K562 (cell line): ENCODE measurements around the gene HFE. TPM values are rescaled to one million over a fixed set of nuclear protein-coding genes. Genes with fewer than 3 reads are reported as not detected.
A peak's percentile ranks its signal among the peaks of the same experiment; 100 is the strongest.

Source experiments
- ATAC-seq: fragments of 200-7000 bp; cut with Tn5 transposase; 3 replicates; pipeline ENCODE4 v1.9.1; 2020; ENCODE audit warnings: moderate library complexity
- BruUV-seq: library from RNA; stranded (reverse); fragments of 400-500 nt; replicated peaks from 2 replicates; lab custom pipeline; 2021; lab: Mats Ljungman, UMichigan
- CTCF ChIA-PET: fragments of 300-600 bp; formaldehyde crosslinking; extraction: SDS; loops from one replicate; lab custom pipeline; 2021; ENCODE audit warnings: low intra/inter-chr PET ratio; lab: Yijun Ruan, JAX
- POLR2A ChIA-PET: fragments of 300-600, 350-650 bp; sonication (Branson Sonifier 250); formaldehyde crosslinking; extraction: SDS; loops from one replicate; lab custom pipeline; 2021; ENCODE audit warnings: antibody characterized with exemption, inconsistent platforms; lab: Yijun Ruan, JAX
- DNase-seq, 4 experiments: peaks; one replicate each; pipeline versions ENCODE4 v3.0.0 to v3.0.0-alpha.2; 2011 to 2018; ENCODE audit warnings: low spot score in 3 of 4, mixed read lengths in 3 of 4; ENCODE audit errors: extremely low read depth in 1 of 4
- FAIRE-seq: peaks from 2 replicates; lab custom pipeline; 2011; peaks lifted over from hg19 to GRCh38; lab: Jason Lieb, UNC
- H2AFZ ChIP-seq: 2 replicates; pipeline ENCODE4 v1.6.0; 2011; ENCODE audit warnings: low read depth, low read length, control low read depth, inconsistent platforms
- H3K27ac ChIP-seq: fragments of 200-600 bp; 3 replicates; pipeline ENCODE4 v1.8.0; 2011; ENCODE audit warnings: low read depth, mild to moderate bottlenecking, control low read depth, inconsistent platforms, low read length, moderate library complexity, mixed read lengths; ENCODE audit errors: extremely low read depth
- H3K27me3 ChIP-seq, 2 experiments: fragments of 300-600 bp in 1 of 2; 2 replicates in 1 of 2; 3 replicates in 1 of 2; pipeline versions ENCODE4 v1.6.0 to v1.8.0; 2011; ENCODE audit warnings: inconsistent platforms in 2 of 2, low read length in 2 of 2, mild to moderate bottlenecking in 1 of 2, mixed read lengths in 1 of 2, moderate library complexity in 1 of 2; ENCODE audit not compliant: control insufficient read depth in 2 of 2, insufficient read depth in 2 of 2
- H3K36me3 ChIP-seq: fragments of 300-600 bp; 3 replicates; pipeline ENCODE4 v1.8.0; 2011; ENCODE audit warnings: mild to moderate bottlenecking, low read length, inconsistent platforms; ENCODE audit not compliant: control insufficient read depth, insufficient read depth
- H3K4me1 ChIP-seq, 2 experiments: fragments of 200-600 bp in 1 of 2; replicated peaks in 1 of 2; 2 replicates in 1 of 2; 3 replicates in 1 of 2; pipeline versions ENCODE4 v1.5.1 to v1.8.0; 2011; ENCODE audit warnings: inconsistent platforms in 2 of 2, low read length in 2 of 2, mild to moderate bottlenecking in 1 of 2, mixed read lengths in 1 of 2, moderate library complexity in 1 of 2; ENCODE audit not compliant: control insufficient read depth in 2 of 2, insufficient read depth in 2 of 2
- H3K4me2 ChIP-seq: 2 replicates; pipeline ENCODE4 v1.6.1; 2011; ENCODE audit warnings: low read length, control low read depth, inconsistent platforms, mixed read lengths; ENCODE audit not compliant: insufficient read depth
- H3K4me3 ChIP-seq: fragments of 200-600 bp; sonication (generic), shearing (Covaris generic); 2 replicates; pipeline ENCODE4 v1.5.1; 2016; ENCODE audit warnings: control low read depth, inconsistent platforms
- H3K79me2 ChIP-seq: fragments of 200-600 bp; 3 replicates; pipeline ENCODE4 v1.8.0; 2011; ENCODE audit warnings: low read length, inconsistent platforms; ENCODE audit not compliant: control insufficient read depth, insufficient read depth
- H3K9ac ChIP-seq, 2 experiments: 2 replicates each; pipeline versions ENCODE4 v1.6.0 to v1.6.1; 2011; ENCODE audit warnings: low read depth in 2 of 2, low read length in 2 of 2, control low read depth in 1 of 2, inconsistent platforms in 1 of 2, mild to moderate bottlenecking in 1 of 2, mixed read lengths in 1 of 2; ENCODE audit not compliant: insufficient read depth in 1 of 2
- H3K9me1 ChIP-seq: one replicate; pipeline ENCODE4 v1.6.0; 2011; ENCODE audit warnings: inconsistent platforms, mild to moderate bottlenecking, low read length, moderate library complexity; ENCODE audit not compliant: control insufficient read depth, insufficient read depth
- H3K9me3 ChIP-seq: replicated peaks from 2 replicates; pipeline ENCODE4 v1.5.1; 2011; ENCODE audit warnings: low read depth, low read length, inconsistent platforms; ENCODE audit not compliant: control insufficient read depth, insufficient read depth
- H4K20me1 ChIP-seq: replicated peaks from 2 replicates; pipeline ENCODE4 v1.6.1; 2011; ENCODE audit warnings: low read length, inconsistent platforms, mixed read lengths; ENCODE audit not compliant: control insufficient read depth, insufficient read depth
- CBFB ChIP-seq: sonication (generic); formaldehyde crosslinking; IDR thresholded peaks from 2 replicates; pipeline ENCODE4 v1.4.0; 2020; ENCODE audit warnings: mild to moderate bottlenecking, missing genetic modification reagents
- CHCHD3 ChIP-seq: fragments of 250-450 bp; sonication (Bioruptor Pico); IDR thresholded peaks from 2 replicates; pipeline ENCODE4 v2.1.2; 2022; ENCODE audit warnings: mild to moderate bottlenecking
- EWSR1 ChIP-seq: fragments of 450-650 bp; IDR thresholded peaks from 2 replicates; pipeline ENCODE4 v1.6.1; 2018; ENCODE audit warnings: borderline replicate concordance, mild to moderate bottlenecking, low read depth, moderate library complexity; ENCODE audit not compliant: partially characterized antibody
- GTF2E2 ChIP-seq: fragments of 200-800 bp; sonication (Bioruptor generic); IDR thresholded peaks from 2 replicates; pipeline ENCODE4 v1.6.1; 2016; ENCODE audit warnings: missing genetic modification characterization, missing compliant biosample characterization
- HDAC6 ChIP-seq: IDR thresholded peaks from 2 replicates; pipeline ENCODE4 v1.6.1; 2012; ENCODE audit warnings: low read depth, mild to moderate bottlenecking, control low read depth, inconsistent platforms, low read length, moderate library complexity
- MLLT1 ChIP-seq, 2 experiments: fragments of 450-650 bp; IDR thresholded peaks; 2 replicates each; pipeline ENCODE4 v1.6.1; 2016
- NR3C1 ChIP-seq: sonication (generic); formaldehyde crosslinking; IDR thresholded peaks from 2 replicates; pipeline ENCODE4 v1.8.1; 2022; ENCODE audit warnings: missing genetic modification reagents
- RBFOX2 ChIP-seq: fragments of 200-400 bp; formaldehyde crosslinking; IDR thresholded peaks from 2 replicates; pipeline ENCODE4 v1.6.1; 2017; ENCODE audit warnings: low read depth, mild to moderate bottlenecking, low read length, moderate library complexity
- ZFX ChIP-seq: sonication (generic); formaldehyde crosslinking; IDR thresholded peaks from 2 replicates; pipeline ENCODE4 v1.8.0; 2022; ENCODE audit warnings: mild to moderate bottlenecking, missing genetic modification reagents, moderate library complexity
- ZKSCAN8 ChIP-seq: fragments of 200-800 bp; sonication (Bioruptor generic); IDR thresholded peaks from 2 replicates; pipeline ENCODE4 v1.6.1; 2016; ENCODE audit warnings: missing genetic modification characterization, missing compliant biosample characterization
- ZNF12 ChIP-seq: sonication (generic); formaldehyde crosslinking; IDR thresholded peaks from 2 replicates; pipeline ENCODE4 v1.4.0; 2020; ENCODE audit warnings: mild to moderate bottlenecking, missing genetic modification reagents
- ZNF232 ChIP-seq: sonication (generic); formaldehyde crosslinking; IDR thresholded peaks from 2 replicates; pipeline ENCODE4 v1.8.0; 2022; ENCODE audit warnings: mild to moderate bottlenecking, missing genetic modification reagents
- ZNF253 ChIP-seq: fragments of 250-450 bp; sonication (Bioruptor Pico); conservative IDR thresholded peaks from 2 replicates; pipeline ENCODE4 v1.6.1; 2021; ENCODE audit warnings: mild to moderate bottlenecking
- ZNF699 ChIP-seq: fragments of 250-450 bp; sonication (Bioruptor Pico); IDR thresholded peaks from 2 replicates; pipeline ENCODE4 v1.8.0; 2021; ENCODE audit warnings: mild to moderate bottlenecking, moderate library complexity; ENCODE audit not compliant: insufficient replicate concordance
- WGBS: fragments of 100-300 bp; shearing (Covaris generic); methylation state at CpG from one replicate; pipeline ENCODE4 v1.1.6; 2016; ENCODE audit warnings: low coverage, mixed read lengths; ENCODE audit not compliant: insufficient coverage; ENCODE audit errors: missing lambda C conversion rate; 5-methylcytosine and 5-hydroxymethylcytosine counted together
- in situ Hi-C: fragments of 300-500 bp; cut with MboI; formaldehyde crosslinking; loops from 4 replicates; pipeline ENCODE4 v1.15.0; 2018; ENCODE audit warnings: inconsistent platforms, mixed read lengths
- intact Hi-C: fragments of 100-400 bp; cut with micrococcal nuclease; formaldehyde crosslinking; loops from 2 replicates; pipeline ENCODE4 v1.14.2; 2022
- polyA plus RNA-seq, 8 experiments: library from polyadenylated mRNA; depleted of rRNA in 4 of 8; stranded (reverse) in 5 of 8; unstranded in 3 of 8; fragments of >200 nt; fragmentation: Nextera tagmentation in 2 of 8; fragmentation: Illumina TruSeq in 1 of 8; extraction: Ambion mirVana in 2 of 8; extraction: Trizol in 1 of 8; gene quantifications; 2 replicates each; pipeline versions ENCODE4 v1.2.1 to v1.2.3, GENCODE V29; 2011 to 2014; ENCODE audit warnings: inconsistent platforms in 1 of 8, missing spikeins in 1 of 8
- total RNA-seq, 7 experiments: library from RNA; depleted of rRNA in 6 of 7; stranded (reverse); fragments of >200 nt in 6 of 7; fragmentation: Illumina TruSeq in 2 of 7; extraction: Trizol in 2 of 7; gene quantifications; 2 replicates each; pipeline versions ENCODE4 v1.2.1 to v1.2.3, GENCODE V29; 2011 to 2021; ENCODE audit warnings: low replicate concordance in 1 of 7
- TF ChIP-seq, protein P1 (sequence below): fragments of 450-650 bp; IDR thresholded peaks from 2 replicates; pipeline ENCODE4 v1.6.1; 2016; ENCODE audit warnings: low read depth, mild to moderate bottlenecking, moderate library complexity
- TF ChIP-seq, protein P2 (sequence below): fragments of 450-650 bp; IDR thresholded peaks from 2 replicates; pipeline ENCODE4 v1.7.0; 2016; ENCODE audit warnings: borderline replicate concordance

The HFE gene
- total and polyA plus RNA-seq, 9 of the 15 experiments (the other 6 are each of a cell fraction or from before 2014, with no cell fraction given), result 0.14 to 1.2 (median 0.76) TPM

DNA sequence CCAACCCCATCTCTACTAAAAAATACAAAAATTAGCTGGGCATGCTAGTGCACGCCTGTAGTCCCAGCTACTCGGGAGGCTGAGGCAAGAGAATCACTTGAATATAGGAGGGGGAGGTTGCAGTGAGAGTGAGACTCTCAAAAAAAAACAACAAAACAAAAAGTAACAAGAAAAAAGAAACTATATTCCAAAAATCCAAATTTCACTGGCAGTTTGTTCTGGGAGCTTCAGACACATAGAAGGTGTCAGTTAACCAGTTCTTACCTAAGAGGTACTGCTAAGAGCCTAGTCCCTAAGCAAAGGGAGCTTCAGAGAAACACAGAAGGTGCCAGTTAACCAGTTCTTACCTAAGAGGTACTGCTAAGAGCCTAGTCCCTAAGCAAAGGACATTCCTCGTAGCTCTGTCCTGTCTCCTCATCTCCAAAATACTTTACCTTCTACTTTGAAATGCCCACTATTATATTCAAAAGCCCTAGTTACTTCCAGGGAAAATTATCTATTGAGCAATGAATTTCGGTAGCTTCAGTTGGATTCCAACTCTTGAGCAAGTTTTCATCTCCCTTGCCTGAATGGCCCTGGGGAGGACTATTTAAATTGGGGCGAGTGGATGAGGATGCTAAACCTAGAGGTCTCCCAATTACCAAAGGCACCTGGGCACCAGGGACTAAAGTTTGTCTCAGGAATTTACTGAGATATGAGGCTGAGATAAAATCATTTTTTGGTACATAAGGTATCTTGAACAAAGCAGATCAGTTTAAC is 41.0 kb downstream of the HFE start (continued):
- TF ChIP-seq HDAC6 (no peak), EWSR1 (peak; percentile 54), CBFB (no peak), NR3C1 (CRISPR knock-in tag) (no peak)

DNA sequence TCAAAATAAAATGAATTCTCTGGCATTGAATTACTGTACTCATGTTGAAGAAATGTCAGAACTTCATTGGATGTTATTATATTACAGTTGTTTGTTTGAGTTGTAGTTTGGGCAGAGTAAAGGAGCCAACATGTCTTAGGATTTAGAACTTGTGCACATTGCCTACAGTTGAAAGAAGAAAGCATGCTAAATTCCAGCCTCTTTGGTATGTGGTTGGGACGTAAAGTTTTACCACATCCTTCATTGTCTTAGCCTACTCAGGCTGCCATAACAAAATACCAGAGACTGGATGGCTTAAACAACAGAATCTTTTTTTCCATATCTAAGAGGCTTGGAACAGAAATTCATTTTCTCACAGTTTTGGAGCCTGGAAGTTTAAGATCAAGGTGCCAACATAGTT is 42.4 kb downstream of the HFE start:
- Histone ChIP-seq H3K4me1 (peaks cover 3 to 32% of the 10 kb centered on the region in 2 experiments; a peak in 3 of 5 replicates), H3K4me2 (peak overlapping the region; percentile 35), H3K27me3 (no peaks in the 10 kb centered on the region), H3K9me1 (peaks cover 11% of the 10 kb centered on the region), H2AFZ (no peak overlapping the region), H3K79me2 (peaks cover 100% of the 10 kb centered on the region), H3K36me3 (peaks cover 99% of the 10 kb centered on the region), H3K27ac (no peak overlapping the region), H4K20me1 (peaks cover 75% of the 10 kb centered on the region), H3K9ac (peak overlapping the region in 1 of 2 experiments; percentile 1; a peak in 1 of 4 replicates), H3K4me3 (no peak overlapping the region), H3K9me3 (no peaks in the 10 kb centered on the region)
- intact Hi-C loops, result loop anchor here (10.0 kb wide), 1 partner anchor 1765 kb away; a partner anchor contains a TSS
- ChIA-PET CTCF (no interaction called here), POLR2A (interaction anchor here (0.9 to 9.3 kb wide), 3 partner anchors 12 to 77 kb away, joined by 3 to 103 read pairs (median 34); a partner anchor contains a TSS)
- BruUV-seq, result no TSS peak
- DNase-seq (no peak), FAIRE-seq (no peak), ATAC-seq (no peak)
- WGBS, result 91% methylated on average over 1 of the region's 1 CpG
- in situ Hi-C loops, result loop anchor here (10.0 kb wide), 1 partner anchor 1705 kb away; a partner anchor contains a TSS
- TF ChIP-seq ZNF699 (CRISPR knock-in tag) (no peak), ZNF12 (no peak), ZNF253 (CRISPR knock-in tag) (no peak), GTF2E2 (tag) (no peak), ZNF232 (CRISPR knock-in tag) (no peak), RBFOX2 (peak; percentile 53), MLLT1 (IDR thresholded peaks at IDR 0.05) (no peak), CHCHD3 (CRISPR knock-in tag) (peak; percentile 26; the same call in 1 of the 2 replicates), ZKSCAN8 (CRISPR knock-in tag) (no peak), ZFX (CRISPR knock-in tag) (no peak)
- TF ChIP-seq, protein P1, sequence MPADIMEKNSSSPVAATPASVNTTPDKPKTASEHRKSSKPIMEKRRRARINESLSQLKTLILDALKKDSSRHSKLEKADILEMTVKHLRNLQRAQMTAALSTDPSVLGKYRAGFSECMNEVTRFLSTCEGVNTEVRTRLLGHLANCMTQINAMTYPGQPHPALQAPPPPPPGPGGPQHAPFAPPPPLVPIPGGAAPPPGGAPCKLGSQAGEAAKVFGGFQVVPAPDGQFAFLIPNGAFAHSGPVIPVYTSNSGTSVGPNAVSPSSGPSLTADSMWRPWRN, result no peak
- TF ChIP-seq, protein P2, sequence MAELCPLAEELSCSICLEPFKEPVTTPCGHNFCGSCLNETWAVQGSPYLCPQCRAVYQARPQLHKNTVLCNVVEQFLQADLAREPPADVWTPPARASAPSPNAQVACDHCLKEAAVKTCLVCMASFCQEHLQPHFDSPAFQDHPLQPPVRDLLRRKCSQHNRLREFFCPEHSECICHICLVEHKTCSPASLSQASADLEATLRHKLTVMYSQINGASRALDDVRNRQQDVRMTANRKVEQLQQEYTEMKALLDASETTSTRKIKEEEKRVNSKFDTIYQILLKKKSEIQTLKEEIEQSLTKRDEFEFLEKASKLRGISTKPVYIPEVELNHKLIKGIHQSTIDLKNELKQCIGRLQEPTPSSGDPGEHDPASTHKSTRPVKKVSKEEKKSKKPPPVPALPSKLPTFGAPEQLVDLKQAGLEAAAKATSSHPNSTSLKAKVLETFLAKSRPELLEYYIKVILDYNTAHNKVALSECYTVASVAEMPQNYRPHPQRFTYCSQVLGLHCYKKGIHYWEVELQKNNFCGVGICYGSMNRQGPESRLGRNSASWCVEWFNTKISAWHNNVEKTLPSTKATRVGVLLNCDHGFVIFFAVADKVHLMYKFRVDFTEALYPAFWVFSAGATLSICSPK, result no peak
